ENCODE data around the gene TCF12. TPM values are rescaled to one million over a fixed set of nuclear protein-coding genes. Genes with fewer than 3 reads are reported as not detected.
A peak's percentile ranks its signal among the peaks of the same experiment; 100 is the strongest.

Gene TCF12
- total RNA-seq, 1 experiment from 2014 or later: 76.7 TPM

DNA sequence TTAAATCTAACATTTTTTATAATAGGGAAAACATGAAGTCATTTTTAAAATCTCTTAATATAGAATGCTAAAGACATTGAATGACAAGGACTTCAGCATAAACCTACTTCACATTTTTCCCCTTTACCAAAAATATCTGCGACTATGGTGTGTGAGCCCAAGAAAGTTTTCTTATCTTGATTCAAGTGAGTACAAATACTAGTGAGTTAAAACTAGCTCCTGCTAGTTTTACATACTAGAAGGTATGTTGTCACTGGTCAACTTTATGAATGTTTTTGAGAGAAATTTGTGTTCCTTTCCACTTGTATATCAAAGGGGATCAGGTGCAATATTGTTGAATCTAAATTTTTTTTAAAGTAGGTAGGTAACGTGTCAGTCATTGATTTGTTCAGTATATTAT is 305.4 kb downstream of the TCF12 start:
- Histone ChIP-seq H2BK120ac (ENCODE audit: low read depth, low read length, poor library complexity, severe bottlenecking) (no peak overlapping the region), H3K4me2 (ENCODE audit: insufficient read depth, insufficient read length, low read length) (no peak overlapping the region), H3K9me3 (ENCODE audit: control insufficient read depth, low read depth, low read length) (no peaks in the 10 kb centered on the region), H3K4ac (ENCODE audit: low read depth, low read length) (no peak overlapping the region), H3T11ph (ENCODE audit: low read length) (no peak overlapping the region), H3K79me1 (ENCODE audit: insufficient read depth, low read depth, low read length, poor library complexity, severe bottlenecking) (no peaks in the 10 kb centered on the region), H4K8ac (replicated peaks; ENCODE audit: insufficient read length, low read depth, low read length) (no peak overlapping the region), H3K27ac (ENCODE audit: insufficient read length, low read depth, low read length) (no peak overlapping the region), H3K56ac (ENCODE audit: insufficient read length, low read depth, low read length) (no peak overlapping the region), H2BK15ac (ENCODE audit: low read depth, low read length) (no peak overlapping the region), H3K23ac (ENCODE audit: insufficient read length, low read depth, low read length) (no peak overlapping the region), H3K79me2 (ENCODE audit: insufficient read depth, low read length) (peaks cover 2% of the 10 kb centered on the region; the same call in 1 of the 2 replicates), H4K5ac (ENCODE audit: insufficient read length, low read depth, low read length) (no peak overlapping the region), H2BK12ac (ENCODE audit: insufficient read length, low read depth, low read length) (no peak overlapping the region), H3K23me2 (ENCODE audit: insufficient read length, low read depth, low read length, poor library complexity, severe bottlenecking) (no peaks in the 10 kb centered on the region), H3K18ac (ENCODE audit: insufficient read length, low read depth, low read length) (no peak overlapping the region), H4K20me1 (ENCODE audit: control insufficient read depth, insufficient read depth, insufficient read length) (no peaks in the 10 kb centered on the region), H3K9ac (ENCODE audit: extremely low read depth, insufficient read length, low read length) (no peak overlapping the region), H2BK20ac (ENCODE audit: low read depth, low read length, poor library complexity, severe bottlenecking) (no peak overlapping the region), H4K91ac (ENCODE audit: insufficient read length, low read depth, low read length) (no peak overlapping the region), H2BK5ac (ENCODE audit: insufficient read length, low read length) (no peak overlapping the region), H2AFZ (ENCODE audit: low read length) (no peak overlapping the region), H2AK5ac (ENCODE audit: insufficient read length, low read length) (no peak overlapping the region), H3K27me3 (ENCODE audit: insufficient read depth, low read length) (no peaks in the 10 kb centered on the region), H3K4me1 (ENCODE audit: insufficient read depth, low read length) (no peaks in the 10 kb centered on the region), H3K14ac (ENCODE audit: insufficient read depth, low read length) (no peak overlapping the region)
- DNase-seq: no peak
- Mint-ChIP-seq H3K4me1 (peaks cover 30 to 45% of the 10 kb centered on the region in 2 experiments), H3K4me3 (no peak overlapping the region; a peak in 1 of 5 replicates), H3K27ac (peak overlapping the region in 2 of 3 experiments; percentile 62 to 70; a peak in 3 of 7 replicates), H3K36me3 (ENCODE audit: insufficient read depth in 1 of 3, low read depth in 3 of 3) (no peaks in the 10 kb centered on the region), H3K27me3 (ENCODE audit: low read depth) (no peaks in the 10 kb centered on the region), H3K9me3 (no peaks in the 10 kb centered on the region)
- WGBS (ENCODE audit: extremely low coverage, insufficient read length, low lambda C conversion rate): no CpG with 5 or more reads among the region's 2 CpGs
- TF ChIP-seq, protein P1, sequence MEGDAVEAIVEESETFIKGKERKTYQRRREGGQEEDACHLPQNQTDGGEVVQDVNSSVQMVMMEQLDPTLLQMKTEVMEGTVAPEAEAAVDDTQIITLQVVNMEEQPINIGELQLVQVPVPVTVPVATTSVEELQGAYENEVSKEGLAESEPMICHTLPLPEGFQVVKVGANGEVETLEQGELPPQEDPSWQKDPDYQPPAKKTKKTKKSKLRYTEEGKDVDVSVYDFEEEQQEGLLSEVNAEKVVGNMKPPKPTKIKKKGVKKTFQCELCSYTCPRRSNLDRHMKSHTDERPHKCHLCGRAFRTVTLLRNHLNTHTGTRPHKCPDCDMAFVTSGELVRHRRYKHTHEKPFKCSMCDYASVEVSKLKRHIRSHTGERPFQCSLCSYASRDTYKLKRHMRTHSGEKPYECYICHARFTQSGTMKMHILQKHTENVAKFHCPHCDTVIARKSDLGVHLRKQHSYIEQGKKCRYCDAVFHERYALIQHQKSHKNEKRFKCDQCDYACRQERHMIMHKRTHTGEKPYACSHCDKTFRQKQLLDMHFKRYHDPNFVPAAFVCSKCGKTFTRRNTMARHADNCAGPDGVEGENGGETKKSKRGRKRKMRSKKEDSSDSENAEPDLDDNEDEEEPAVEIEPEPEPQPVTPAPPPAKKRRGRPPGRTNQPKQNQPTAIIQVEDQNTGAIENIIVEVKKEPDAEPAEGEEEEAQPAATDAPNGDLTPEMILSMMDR (conservative IDR thresholded peaks at IDR 0.05): no peak

Data from H9 (cell line).